Epithelial cell of esophagus (primary cell): ENCODE data around the gene MED26.
"Not testable (repeated sequence)": the region's sequence is repeated elsewhere in the genome, so short reads cannot be mapped to it uniquely, and the experiment has no call there.

ENCODE experiments used
- DNase-seq: peaks from one replicate; pipeline ENCODE4 v3.0.0; 2010; ENCODE audit warnings: low read depth
- H3K4me3 ChIP-seq: 2 replicates; pipeline ENCODE4 v1.5.1; 2011; ENCODE audit warnings: mild to moderate bottlenecking, low read length, control low read depth
- TF ChIP-seq, protein P1 (sequence below): IDR thresholded peaks from 2 replicates; pipeline ENCODE4 v1.5.1; 2011; ENCODE audit warnings: low read depth, mild to moderate bottlenecking, low read length, control low read depth, inconsistent platforms; ENCODE audit not compliant: insufficient read depth; ENCODE audit errors: missing control alignments

The MED26 gene

DNA sequence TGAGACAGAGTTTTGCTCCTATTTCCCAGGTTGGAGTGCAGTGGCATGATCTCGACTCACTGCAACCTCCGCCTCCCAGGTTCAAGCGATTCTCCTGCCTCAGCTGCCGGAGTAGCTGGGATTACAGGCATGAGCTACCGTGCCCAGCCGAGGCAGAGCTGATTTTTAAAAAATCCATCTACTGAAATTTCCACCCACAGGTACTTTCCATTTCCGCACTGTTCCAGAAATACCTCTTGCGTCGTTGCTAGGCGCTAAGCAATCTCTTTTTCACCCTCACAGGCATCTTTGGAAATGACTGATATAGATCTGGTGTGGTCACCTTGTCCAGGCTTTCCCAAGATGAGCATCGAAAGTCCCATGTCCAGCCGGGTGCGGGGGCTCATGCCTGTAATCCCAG is 42.3 kb upstream of the MED26 start:
- TF ChIP-seq, protein P1, sequence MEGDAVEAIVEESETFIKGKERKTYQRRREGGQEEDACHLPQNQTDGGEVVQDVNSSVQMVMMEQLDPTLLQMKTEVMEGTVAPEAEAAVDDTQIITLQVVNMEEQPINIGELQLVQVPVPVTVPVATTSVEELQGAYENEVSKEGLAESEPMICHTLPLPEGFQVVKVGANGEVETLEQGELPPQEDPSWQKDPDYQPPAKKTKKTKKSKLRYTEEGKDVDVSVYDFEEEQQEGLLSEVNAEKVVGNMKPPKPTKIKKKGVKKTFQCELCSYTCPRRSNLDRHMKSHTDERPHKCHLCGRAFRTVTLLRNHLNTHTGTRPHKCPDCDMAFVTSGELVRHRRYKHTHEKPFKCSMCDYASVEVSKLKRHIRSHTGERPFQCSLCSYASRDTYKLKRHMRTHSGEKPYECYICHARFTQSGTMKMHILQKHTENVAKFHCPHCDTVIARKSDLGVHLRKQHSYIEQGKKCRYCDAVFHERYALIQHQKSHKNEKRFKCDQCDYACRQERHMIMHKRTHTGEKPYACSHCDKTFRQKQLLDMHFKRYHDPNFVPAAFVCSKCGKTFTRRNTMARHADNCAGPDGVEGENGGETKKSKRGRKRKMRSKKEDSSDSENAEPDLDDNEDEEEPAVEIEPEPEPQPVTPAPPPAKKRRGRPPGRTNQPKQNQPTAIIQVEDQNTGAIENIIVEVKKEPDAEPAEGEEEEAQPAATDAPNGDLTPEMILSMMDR: no peak

DNA sequence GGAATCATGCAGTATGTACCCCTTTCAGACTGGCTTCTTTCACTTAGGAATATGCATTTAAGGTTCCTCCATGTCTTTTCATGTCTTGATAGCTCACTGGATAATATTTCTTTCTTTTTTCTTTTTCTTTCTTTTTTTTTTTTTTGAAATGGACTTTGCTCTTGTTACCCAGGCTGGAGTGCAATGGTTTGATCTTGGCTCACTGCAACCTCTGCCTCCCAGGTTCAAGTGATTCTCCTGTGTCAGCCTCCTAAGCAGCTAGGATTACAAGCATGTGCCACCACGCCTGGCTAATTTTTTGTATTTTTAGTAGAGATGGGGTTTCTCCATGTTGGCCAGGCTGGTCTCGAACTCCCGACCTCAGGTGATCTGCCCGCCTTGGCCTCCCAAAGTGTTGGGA is 40.7 kb upstream of the MED26 start:
- not testable (repeated sequence) for DNase-seq

More for the DNA sequence above, 42.3 kb upstream of the MED26 start:
- H3K4me3 ChIP-seq: no peak overlapping the region
- no peak for DNase-seq

DNA sequence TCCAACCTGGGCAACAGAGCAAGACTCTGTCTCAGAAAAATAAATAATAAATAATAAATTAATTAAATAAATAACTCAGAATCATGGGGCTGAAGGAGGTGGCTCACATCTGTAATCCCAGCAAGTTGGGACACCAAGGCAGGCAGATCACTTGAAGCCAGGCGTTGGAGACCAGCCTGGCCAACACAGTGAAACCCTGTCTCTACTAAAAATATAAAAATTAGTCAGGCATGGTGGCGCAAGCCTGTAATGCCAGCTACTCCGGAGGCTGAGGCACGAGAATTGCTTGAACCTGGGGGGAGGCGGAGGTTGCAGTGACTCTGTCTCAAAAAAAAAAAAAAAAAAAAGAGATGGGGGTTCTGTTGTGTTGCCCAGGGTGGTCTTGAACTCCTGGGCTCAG is 40.2 kb upstream of the MED26 start:
- H3K4me3 ChIP-seq: no peak overlapping the region
- DNase-seq: no peak
- TF ChIP-seq, protein P1: no peak

More for the DNA sequence above, 40.7 kb upstream of the MED26 start:
- H3K4me3 ChIP-seq: not testable (repeated sequence)

DNA sequence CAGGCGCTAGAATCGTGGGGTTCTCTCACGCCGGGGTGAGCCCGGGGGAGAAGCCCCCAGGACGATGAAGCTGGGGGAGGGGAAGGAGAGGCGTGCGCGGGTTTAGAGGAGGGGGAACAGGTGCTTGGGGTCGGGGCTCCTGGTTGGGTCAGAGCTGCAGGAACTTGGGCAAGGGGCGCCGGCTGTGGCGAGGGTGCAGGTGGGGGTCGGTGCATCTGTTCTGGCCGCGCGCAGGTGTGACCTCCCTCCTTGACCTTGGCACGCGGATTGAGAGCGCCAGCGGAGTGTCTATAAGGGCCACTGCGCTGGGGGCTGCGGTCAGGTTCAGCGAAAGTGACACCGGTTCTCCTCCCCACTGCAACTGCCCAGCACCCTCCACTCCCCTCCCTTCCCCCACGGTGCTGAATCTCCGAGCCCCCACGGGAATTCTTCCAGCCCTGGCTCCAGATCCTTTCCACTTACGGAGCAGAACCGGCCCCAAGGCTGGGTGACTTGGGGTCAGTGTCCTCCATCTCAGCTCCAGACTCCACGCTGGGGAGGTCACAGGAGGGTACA is 33.6 kb upstream of the MED26 start:
- no peak for DNase-seq

DNA sequence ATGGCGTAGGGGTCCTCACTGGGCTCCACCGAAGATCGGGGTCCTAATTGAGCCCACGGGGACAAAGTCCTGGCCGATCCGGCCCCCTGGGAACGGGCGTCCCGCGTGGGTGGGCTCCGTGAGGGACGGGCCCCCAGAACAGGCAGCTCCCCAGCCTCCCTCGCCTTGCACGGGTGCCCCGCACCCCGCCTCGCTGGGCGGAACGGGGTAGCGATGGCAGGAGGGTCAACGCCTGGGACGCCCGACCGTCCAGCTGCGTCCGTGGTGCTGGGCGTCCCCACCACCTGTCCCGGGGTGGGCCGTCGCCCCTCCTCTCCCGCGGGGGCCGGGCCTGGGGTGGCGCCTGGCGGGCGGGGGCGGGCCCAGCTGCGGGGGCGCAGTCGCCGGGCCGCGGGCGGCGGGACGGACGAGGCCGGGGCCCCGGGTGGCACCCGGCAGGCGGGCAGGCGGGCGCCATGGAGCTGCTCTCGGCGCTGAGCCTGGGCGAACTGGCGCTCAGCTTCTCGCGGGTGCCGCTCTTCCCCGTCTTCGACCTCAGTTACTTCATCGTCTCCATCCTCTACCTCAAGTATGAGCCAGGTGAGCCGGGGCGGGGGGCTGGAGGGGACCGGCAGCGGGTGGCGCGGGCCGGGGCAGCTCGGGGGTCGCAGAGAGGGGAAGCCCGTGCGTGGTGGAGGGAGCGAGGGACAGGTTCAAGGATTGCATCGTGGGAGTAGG is 32.9 kb upstream of the MED26 start, which contains the start of gene TMEM38A:
Gene TMEM38A (plus strand): TSS at position 377 of the 717 bp plus-strand sequence. CDS start 79 bp downstream, at position 456.
- peak within 1 kb of the TSS; percentile 77 for H3K4me3 ChIP-seq
- peak; percentile 30 for DNase-seq
- TF ChIP-seq, protein P1: no peak

More for the DNA sequence above, 33.6 kb upstream of the MED26 start:
- TF ChIP-seq, protein P1: no peak
- peak overlapping the region; percentile 77 for H3K4me3 ChIP-seq

DNA sequence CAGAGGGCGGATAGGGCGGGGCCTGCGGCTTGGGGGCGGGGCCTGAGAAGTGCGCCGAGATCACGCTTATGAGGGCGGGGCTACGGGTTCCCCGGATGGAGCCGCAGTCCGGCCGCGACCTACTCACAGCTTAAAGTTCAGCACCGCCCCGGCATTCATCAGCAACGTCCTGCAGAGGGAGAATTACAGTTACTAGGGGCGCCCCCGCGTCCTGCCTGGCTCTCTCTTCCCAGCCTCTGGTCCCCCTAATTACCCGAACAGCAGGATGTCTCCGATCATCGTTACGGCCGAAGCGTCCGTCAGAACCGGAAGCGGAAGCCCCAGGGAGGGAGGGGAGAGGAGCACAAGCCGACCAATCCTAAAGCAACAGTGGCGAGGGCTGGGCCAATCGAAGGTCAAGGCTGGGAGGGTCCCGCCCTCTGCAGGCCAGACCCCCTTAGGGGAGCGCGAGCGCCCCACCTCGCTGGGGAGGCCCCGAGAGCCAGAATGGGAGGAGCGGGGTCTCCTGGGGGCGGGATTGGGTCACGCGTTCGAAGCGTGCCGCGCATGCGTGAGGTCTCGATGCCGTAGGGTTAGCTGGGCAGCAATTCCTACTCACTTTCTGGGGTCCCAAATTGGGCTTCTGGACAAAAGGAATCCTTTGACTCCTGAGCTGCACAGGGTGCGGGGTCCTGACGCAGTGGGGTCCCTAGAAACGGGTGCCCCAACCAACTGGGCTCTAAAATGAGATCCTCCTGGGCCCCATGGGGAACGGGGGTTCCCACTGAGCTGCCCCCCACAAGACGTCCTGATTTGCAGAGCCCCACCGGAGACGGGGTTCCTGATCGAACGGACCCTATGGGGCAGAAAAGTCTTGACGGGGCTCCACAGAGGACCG is 32.1 kb upstream of the MED26 start, which contains the start of gene SMIM7:
Gene SMIM7 (minus strand): TSS at position 313 of the 877 bp plus-strand sequence. CDS start 34 bp downstream, at position 279.
- peak within 1 kb of the TSS; percentile 77 for H3K4me3 ChIP-seq
- TF ChIP-seq, protein P1: no peak
- DNase-seq: peak; percentile 99

DNA sequence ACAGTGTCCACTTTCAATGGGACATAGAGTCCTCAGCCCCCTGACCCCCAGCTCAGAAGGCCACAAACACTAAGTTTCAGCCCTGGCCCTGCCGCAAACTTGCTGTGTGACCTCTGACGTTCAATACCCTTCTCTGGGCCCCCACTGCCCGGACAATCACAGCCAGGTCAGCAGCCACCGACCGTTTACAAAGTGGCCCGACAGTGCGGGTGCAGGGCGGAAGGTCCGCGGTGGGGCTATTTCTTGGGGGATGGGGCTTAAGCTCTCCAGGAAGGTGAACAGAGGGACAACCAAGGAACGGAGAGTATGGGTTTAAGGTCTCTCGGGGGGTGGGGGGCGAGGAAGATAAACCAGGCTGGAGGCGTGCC is 31.4 kb upstream of the MED26 start:
- DNase-seq: no peak
- TF ChIP-seq, protein P1: no peak
- H3K4me3 ChIP-seq: peak overlapping the region; percentile 77
